BLaER1 treated with 17β-estradiol and CSF1 and Interleukin-3, amounts not matched to agents 10 nM and 100 nM (cell line): ENCODE measurements around the gene ZRSR2.

Source experiments
- H3K27ac ChIP-seq, 11 experiments: shearing (Covaris generic); formaldehyde crosslinking; 2 replicates each; pipeline ENCODE4 v1.8.1; 2022
- H3K27me3 ChIP-seq, 11 experiments: shearing (Covaris generic); formaldehyde crosslinking; 2 replicates each; pipeline ENCODE4 v1.8.1; 2022
- H3K36me3 ChIP-seq, 11 experiments: shearing (Covaris generic); formaldehyde crosslinking; 2 replicates each; pipeline ENCODE4 v1.8.1; 2022
- H3K4me1 ChIP-seq, 10 experiments: shearing (Covaris generic); formaldehyde crosslinking; 2 replicates each; pipeline ENCODE4 v1.8.1; 2022
- H3K4me2 ChIP-seq, 11 experiments: shearing (Covaris generic); formaldehyde crosslinking; 2 replicates each; pipeline ENCODE4 v1.8.1; 2022
- H3K4me3 ChIP-seq, 10 experiments: shearing (Covaris generic); formaldehyde crosslinking; 2 replicates each; pipeline ENCODE4 v1.8.1; 2022
- H3K9ac ChIP-seq, 11 experiments: shearing (Covaris generic); formaldehyde crosslinking; 2 replicates each; pipeline ENCODE4 v1.8.1; 2022
- H3K9me3 ChIP-seq, 11 experiments: shearing (Covaris generic); formaldehyde crosslinking; replicated peaks in 1 of 11; 2 replicates each; pipeline ENCODE4 v1.8.1; 2022
- H4K20me1 ChIP-seq, 11 experiments: shearing (Covaris generic); formaldehyde crosslinking; 2 replicates each; pipeline ENCODE4 v1.8.1; 2022
- Cebpa-rat ChIP-seq, 11 experiments: shearing (Covaris generic); IDR thresholded peaks; 2 replicates each; pipeline ENCODE4 v1.8.1; 2022

The ZRSR2 gene

DNA sequence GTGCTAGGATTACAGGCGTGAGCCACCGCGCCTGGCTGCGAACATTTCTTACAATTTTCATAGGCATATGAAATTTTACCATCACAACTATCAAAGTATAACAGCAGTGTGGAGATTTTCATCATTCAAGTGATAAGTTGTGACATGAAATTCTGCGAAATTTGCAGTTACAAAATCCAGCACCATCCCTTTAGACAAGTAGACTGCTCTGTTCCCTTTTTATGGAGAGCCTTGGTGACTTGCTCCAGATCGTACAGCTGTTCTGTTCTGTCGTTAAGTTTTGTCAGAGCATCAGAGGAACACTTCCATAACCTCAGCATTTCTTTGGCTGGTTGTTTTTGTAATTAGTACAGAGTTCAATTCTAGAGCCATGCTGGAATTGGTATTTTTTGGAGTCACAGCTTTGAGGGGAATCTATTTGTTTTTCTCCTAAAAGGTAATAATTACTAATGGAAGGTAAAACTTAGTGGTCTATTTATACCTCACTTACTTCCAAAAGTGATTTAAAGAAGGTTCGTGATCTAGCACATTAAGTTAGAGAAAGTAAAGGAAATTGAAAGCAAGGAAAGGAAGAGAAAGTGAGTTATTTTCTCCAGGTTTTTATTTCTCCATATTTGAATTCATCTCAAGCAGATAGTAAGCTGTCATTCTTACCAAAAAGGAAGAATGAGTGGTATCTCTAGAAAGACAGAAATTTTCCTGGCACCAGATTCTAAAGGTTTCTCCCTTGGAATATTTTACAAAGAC, 22.1 kb downstream of the ZRSR2 start:
- Histone ChIP-seq H3K4me2 (no peak overlapping the region), H3K9ac (no peak overlapping the region), H4K20me1 (peaks cover 0 to 13% (median 5%) of the 10 kb centered on the region in 11 experiments; a peak in 4 of 22 replicates), H3K9me3 (no peaks in the 10 kb centered on the region), H3K4me1 (peaks cover 14 to 33% (median 20%) of the 10 kb centered on the region in 10 experiments), H3K36me3 (peaks cover 79 to 99% (median 89%) of the 10 kb centered on the region in 11 experiments), H3K4me3 (no peak overlapping the region), H3K27me3 (peaks cover 0 to 6% (median 0%) of the 10 kb centered on the region in 11 experiments; a peak in 1 of 22 replicates), H3K27ac (no peak overlapping the region)
- TF ChIP-seq Cebpa-rat (IDR thresholded peaks at IDR 0.05): no peak

DNA sequence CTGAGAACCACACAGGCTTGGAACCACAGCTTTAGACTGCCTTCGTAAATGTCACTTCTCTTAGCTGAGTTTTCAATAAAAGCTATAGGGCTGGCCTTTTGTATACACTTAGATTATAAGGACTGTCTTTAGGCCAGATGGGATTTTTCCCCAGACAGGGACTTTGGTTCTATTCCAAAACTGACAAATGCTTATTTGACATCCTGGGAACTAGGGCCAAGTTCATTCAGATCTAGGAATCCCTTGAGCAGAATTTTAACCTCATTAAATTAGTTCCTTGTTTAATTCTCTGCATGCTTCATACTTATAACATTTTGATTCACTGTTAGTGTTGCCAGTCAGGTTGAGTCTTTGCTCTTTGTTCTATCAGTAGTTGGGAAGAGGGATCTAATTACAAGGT, 23.1 kb downstream of the ZRSR2 start:
- Histone ChIP-seq H3K27me3 (peaks cover 0 to 6% (median 0%) of the 10 kb centered on the region in 11 experiments; a peak in 1 of 22 replicates), H3K4me1 (peaks cover 14 to 34% (median 21%) of the 10 kb centered on the region in 10 experiments), H3K9ac (no peak overlapping the region), H3K27ac (no peak overlapping the region), H3K4me3 (no peak overlapping the region), H3K36me3 (peaks cover 74 to 99% (median 89%) of the 10 kb centered on the region in 11 experiments), H3K9me3 (no peaks in the 10 kb centered on the region), H3K4me2 (no peak overlapping the region), H4K20me1 (peaks cover 0 to 13% (median 5%) of the 10 kb centered on the region in 11 experiments; a peak in 4 of 22 replicates)
- no peak for TF ChIP-seq Cebpa-rat (IDR thresholded peaks at IDR 0.05)

DNA sequence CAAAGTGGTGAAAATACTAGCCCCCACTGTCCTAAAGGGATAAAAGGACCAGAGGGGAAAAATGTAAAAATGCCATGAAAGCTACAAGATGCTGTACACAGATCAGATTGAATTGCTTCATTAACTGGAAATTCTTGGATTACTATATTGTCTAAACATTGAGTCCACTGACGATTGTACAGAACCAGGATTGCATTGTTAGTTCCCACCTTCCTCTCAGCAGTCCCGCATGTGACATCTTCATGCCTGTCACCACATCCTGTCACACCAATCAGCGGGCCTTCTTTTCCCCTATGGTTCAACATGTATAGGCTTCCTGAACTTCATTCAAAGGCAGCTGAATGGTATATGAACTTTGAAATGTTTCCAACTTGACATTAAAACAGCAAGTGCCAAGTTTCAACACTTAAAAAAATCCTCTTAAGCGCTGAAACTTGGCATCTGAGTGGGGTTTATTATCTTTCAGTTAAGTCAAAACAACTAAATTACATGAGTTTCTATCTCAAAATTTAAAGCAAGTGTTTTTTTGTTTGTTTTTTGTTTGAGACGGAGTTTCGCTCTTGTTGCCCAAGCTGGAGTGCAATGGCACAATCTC, 24.6 kb downstream of the ZRSR2 start:
- peaks cover 14 to 34% (median 21%) of the 10 kb centered on the region in 10 experiments for H3K4me1 ChIP-seq
- peaks cover 0 to 16% (median 5%) of the 10 kb centered on the region in 11 experiments; a peak in 5 of 22 replicates for H4K20me1 ChIP-seq

DNA sequence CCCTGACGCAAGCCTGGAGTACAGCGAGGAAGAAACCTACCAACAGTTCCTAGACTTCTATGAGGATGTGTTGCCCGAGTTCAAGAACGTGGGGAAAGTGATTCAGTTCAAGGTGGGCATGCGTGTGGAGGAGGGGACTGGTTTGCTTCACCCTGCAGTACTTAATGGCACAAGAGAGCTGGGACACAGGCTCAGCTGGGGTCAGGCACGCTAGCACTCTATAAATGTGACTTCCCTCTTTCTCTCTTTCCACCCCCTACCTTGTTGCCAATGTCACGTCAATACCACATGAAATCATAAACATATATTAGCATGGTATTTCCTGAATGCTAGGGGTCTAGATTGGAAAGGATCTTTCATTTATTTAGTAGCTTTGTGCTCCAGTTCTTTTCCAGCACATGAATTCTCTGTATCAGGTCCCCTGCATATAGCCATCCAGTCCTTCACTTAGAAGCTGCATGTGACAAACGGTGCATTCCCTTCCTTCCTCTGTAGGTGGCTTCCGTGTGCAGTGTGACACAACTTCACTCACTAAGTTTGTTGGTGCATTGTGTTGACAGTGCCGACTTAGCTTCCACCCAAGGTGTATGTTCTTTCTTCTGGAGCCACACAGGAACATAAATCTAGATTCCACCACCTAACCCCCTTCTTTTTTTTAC, 25.6 kb downstream of the ZRSR2 start:
- H3K27me3 ChIP-seq: peaks cover 0 to 2% (median 0%) of the 10 kb centered on the region in 11 experiments; a peak in 1 of 22 replicates
- no peak for TF ChIP-seq Cebpa-rat (IDR thresholded peaks at IDR 0.05)
- H3K9ac ChIP-seq: 0 out of 22 replicates have a peak overlapping the region, but pooled peaks of 2 of the 11 experiments have one; percentile 1 to 47
- H4K20me1 ChIP-seq: peaks cover 0 to 18% (median 6%) of the 10 kb centered on the region in 11 experiments; a peak in 6 of 22 replicates
- H3K4me2 ChIP-seq: peak overlapping the region; percentile 18 to 72 (median 41); a peak in 16 of 22 replicates
- peak overlapping the region in 9 of 11 experiments; percentile 14 to 65 (median 54); a peak in 14 of 22 replicates for H3K27ac ChIP-seq
- peaks cover 14 to 34% (median 21%) of the 10 kb centered on the region in 10 experiments for H3K4me1 ChIP-seq
- peaks cover 79 to 99% (median 91%) of the 10 kb centered on the region in 11 experiments for H3K36me3 ChIP-seq
- H3K4me3 ChIP-seq: no peak overlapping the region
- H3K9me3 ChIP-seq: no peaks in the 10 kb centered on the region

More for the DNA sequence above, 24.6 kb downstream of the ZRSR2 start:
- peak overlapping the region in 1 of 11 experiments; percentile 19; a peak in 2 of 22 replicates for H3K4me2 ChIP-seq
- no peak overlapping the region for H3K27ac ChIP-seq
- peaks cover 74 to 99% (median 90%) of the 10 kb centered on the region in 11 experiments for H3K36me3 ChIP-seq
- H3K9ac ChIP-seq: no peak overlapping the region
- H3K9me3 ChIP-seq: no peaks in the 10 kb centered on the region
- H3K4me3 ChIP-seq: no peak overlapping the region
- TF ChIP-seq Cebpa-rat (IDR thresholded peaks at IDR 0.05): no peak
- H3K27me3 ChIP-seq: peaks cover 0 to 4% (median 0%) of the 10 kb centered on the region in 11 experiments; a peak in 1 of 22 replicates

DNA sequence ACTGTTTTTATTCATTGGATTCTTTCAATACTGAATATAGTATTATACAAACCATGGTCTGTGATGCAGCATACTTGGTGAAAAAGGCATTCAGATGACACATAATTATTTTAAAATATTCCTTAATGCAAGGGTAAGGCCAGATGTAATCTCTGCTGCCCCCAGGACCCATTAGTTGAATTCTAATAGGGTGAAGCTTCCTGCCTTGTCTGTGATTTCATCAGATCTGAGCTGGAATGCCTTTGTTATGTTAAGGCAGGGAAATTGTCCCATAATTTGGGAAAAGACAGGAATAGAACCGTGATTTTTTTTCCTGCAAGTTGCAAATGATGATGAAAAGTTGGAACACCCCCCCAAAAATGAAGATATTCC, 26.1 kb downstream of the ZRSR2 start:
- no peaks in the 10 kb centered on the region; a peak in 1 of 22 replicates for H3K27me3 ChIP-seq
- H3K4me1 ChIP-seq: peaks cover 14 to 34% (median 21%) of the 10 kb centered on the region in 10 experiments
- H4K20me1 ChIP-seq: peaks cover 0 to 18% (median 4%) of the 10 kb centered on the region in 11 experiments; a peak in 6 of 22 replicates
- peaks cover 77 to 99% (median 90%) of the 10 kb centered on the region in 11 experiments for H3K36me3 ChIP-seq
- TF ChIP-seq Cebpa-rat (IDR thresholded peaks at IDR 0.05): no peak
- H3K4me2 ChIP-seq: peak overlapping the region; percentile 18 to 72 (median 41); a peak in 20 of 22 replicates
- H3K9me3 ChIP-seq: no peaks in the 10 kb centered on the region
- H3K9ac ChIP-seq: peak overlapping the region in 7 of 11 experiments; percentile 1 to 47 (median 20); a peak in 6 of 22 replicates
- H3K4me3 ChIP-seq: no peak overlapping the region
- peak overlapping the region in 10 of 11 experiments; percentile 5 to 65 (median 53); a peak in 19 of 22 replicates for H3K27ac ChIP-seq

DNA sequence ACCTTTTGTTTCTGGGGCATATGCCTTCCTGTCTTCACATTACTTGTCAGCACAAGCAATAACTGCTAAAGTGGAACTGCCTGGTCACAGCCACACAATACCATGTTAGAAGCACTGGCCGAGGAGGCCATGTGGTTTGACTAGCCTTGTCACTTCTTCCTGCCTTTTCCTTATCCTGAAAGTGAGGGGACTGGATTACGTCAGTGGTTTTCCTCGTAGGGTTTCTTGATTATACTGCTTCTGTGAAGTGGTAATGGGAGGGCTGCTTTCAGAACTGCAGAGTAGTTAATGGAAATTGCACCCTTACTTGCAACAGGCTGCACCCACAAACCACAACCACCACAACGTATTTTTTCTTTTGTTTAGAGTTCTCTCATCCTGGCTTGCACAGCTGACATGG, 26.6 kb downstream of the ZRSR2 start:
- peak overlapping the region in 8 of 11 experiments; percentile 1 to 47 (median 16); a peak in 5 of 22 replicates for H3K9ac ChIP-seq

DNA sequence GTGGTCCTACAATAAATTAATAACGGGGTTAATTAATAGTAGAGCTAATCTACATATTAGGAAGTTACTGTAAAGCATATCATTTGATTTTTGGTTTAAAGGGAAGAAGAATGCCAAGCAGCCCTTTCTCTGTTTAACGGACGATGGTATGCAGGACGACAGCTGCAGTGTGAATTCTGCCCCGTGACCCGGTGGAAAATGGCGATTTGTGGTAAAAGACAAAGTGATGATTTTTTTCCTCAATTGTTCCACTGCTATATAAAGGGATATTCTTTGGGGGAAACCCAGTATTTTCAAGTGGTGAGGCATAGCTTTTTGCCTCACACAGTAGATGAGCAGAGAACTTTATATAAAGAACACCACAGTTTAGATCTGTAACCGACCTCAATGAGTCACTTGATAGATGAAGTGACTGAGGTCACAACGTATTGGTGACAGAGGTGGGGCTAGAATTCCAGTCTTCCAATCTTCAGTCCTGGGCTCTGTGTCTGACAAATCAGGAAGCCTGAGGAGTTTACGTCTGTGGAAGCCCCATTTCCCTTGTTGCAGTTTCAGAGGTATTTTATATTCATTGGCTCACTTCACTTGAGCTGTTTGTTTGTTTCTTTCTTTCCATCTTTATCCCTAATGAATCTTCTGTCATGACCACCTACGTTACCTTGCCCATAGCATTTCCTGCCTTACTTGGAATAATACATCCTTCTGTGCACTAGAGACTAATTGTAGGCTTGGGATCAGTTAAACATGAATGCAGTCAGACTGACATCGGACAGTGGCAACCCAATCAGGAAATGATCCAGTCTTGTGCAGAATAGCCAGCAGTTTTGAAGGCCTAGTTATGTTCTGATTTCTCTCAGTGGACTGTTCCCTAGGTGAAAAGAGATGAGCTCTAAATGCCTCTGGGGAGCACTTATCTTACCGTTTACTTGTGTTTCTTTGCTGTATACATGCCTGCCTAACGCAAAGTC, 30.1 kb downstream of the ZRSR2 start:
- peaks cover 70 to 98% (median 88%) of the 10 kb centered on the region in 11 experiments for H3K36me3 ChIP-seq
- no peak overlapping the region for H3K4me3 ChIP-seq
- H4K20me1 ChIP-seq: peaks cover 0 to 20% (median 6%) of the 10 kb centered on the region in 11 experiments; a peak in 7 of 22 replicates
- H3K9ac ChIP-seq: no peak overlapping the region
- no peaks in the 10 kb centered on the region; a peak in 2 of 22 replicates for H3K27me3 ChIP-seq
- no peaks in the 10 kb centered on the region for H3K9me3 ChIP-seq
- H3K27ac ChIP-seq: no peak overlapping the region
- H3K4me1 ChIP-seq: peaks cover 14 to 22% (median 18%) of the 10 kb centered on the region in 10 experiments
- no peak for TF ChIP-seq Cebpa-rat (IDR thresholded peaks at IDR 0.05)
- no peak overlapping the region for H3K4me2 ChIP-seq

More for the DNA sequence above, 26.6 kb downstream of the ZRSR2 start:
- Histone ChIP-seq H3K4me2 (peak overlapping the region; percentile 18 to 72 (median 41)), H3K27me3 (no peaks in the 10 kb centered on the region; a peak in 1 of 22 replicates), H4K20me1 (peaks cover 0 to 18% (median 4%) of the 10 kb centered on the region in 11 experiments; a peak in 5 of 22 replicates), H3K4me1 (peaks cover 14 to 34% (median 21%) of the 10 kb centered on the region in 10 experiments), H3K9me3 (no peaks in the 10 kb centered on the region), H3K27ac (peak overlapping the region in 10 of 11 experiments; percentile 5 to 65 (median 53); a peak in 19 of 22 replicates), H3K4me3 (no peak overlapping the region), H3K36me3 (peaks cover 74 to 99% (median 92%) of the 10 kb centered on the region in 11 experiments)
- peak in 4 of 11 experiments; percentile 25 to 69 (median 44); a peak in 4 of 22 replicates for TF ChIP-seq Cebpa-rat (IDR thresholded peaks at IDR 0.05)
